ENCODE measurements around the gene AK5. TPM values are rescaled to one million over a fixed set of nuclear protein-coding genes. Genes with fewer than 3 reads are reported as not detected.

The AK5 gene
- total and polyA plus RNA-seq, 4 donors, result 14.7 to 76.0 (median 58.4) TPM

- Histone ChIP-seq H3K9me3 (ENCODE audit: control insufficient read depth, insufficient read depth, low read length) (no peaks in the 10 kb centered on the region), H3K27ac (ENCODE audit: low read depth, low read length) (no peak overlapping the region), H3K36me3 (ENCODE audit: control insufficient read depth, insufficient read depth, low read length) (no peaks in the 10 kb centered on the region), H3K27me3 (ENCODE audit: control insufficient read depth, insufficient read depth, low read length) (no peaks in the 10 kb centered on the region), H3K4me1 (ENCODE audit: control insufficient read depth, insufficient read depth, low read length) (no peaks in the 10 kb centered on the region), H3K4me3 (ENCODE audit: low read depth, low read length) (no peak overlapping the region)
- 75% methylated on average over 1 of the region's 3 CpGs for WGBS (ENCODE audit: insufficient coverage)
- no peak for DNase-seq (ENCODE audit: low read depth in 4 of 6, low spot score in 6 of 6)
Observed at GRCh38 chr1:77385551-77385950, 103.7 kb downstream of the AK5 start.

DNA sequence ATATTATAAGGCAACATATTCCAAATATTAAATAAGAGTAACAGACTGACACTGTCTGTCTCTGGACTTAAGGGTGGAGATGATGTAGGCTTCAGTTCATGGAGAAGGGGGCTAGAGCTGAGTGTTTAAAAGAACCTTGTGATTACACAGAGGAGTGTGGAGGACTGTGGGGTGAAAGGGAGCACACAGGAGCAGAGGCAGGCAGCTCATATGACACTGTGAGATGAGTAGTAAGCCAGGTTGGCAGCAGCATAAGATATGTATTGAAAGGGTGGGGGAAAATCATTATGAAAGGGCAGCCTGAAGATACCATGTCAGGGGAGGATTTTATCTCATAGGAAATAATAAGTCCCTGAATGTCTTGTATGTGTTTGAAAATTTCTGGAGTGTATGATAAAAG, 104.5 kb downstream of the AK5 start:
- Histone ChIP-seq H3K4me3 (ENCODE audit: low read depth, low read length) (no peak overlapping the region), H3K27ac (ENCODE audit: low read depth, low read length) (no peak overlapping the region), H3K27me3 (ENCODE audit: control insufficient read depth, insufficient read depth, low read length) (no peaks in the 10 kb centered on the region), H3K4me1 (ENCODE audit: control insufficient read depth, insufficient read depth, low read length) (no peaks in the 10 kb centered on the region), H3K9me3 (ENCODE audit: control insufficient read depth, insufficient read depth, low read length) (no peaks in the 10 kb centered on the region), H3K36me3 (ENCODE audit: control insufficient read depth, insufficient read depth, low read length) (no peaks in the 10 kb centered on the region)
- DNase-seq (ENCODE audit: low read depth in 4 of 6, low spot score in 6 of 6), result no peak

- Histone ChIP-seq H3K4me1 (ENCODE audit: control insufficient read depth, insufficient read depth, low read length) (no peaks in the 10 kb centered on the region), H3K27ac (ENCODE audit: low read depth, low read length) (no peak overlapping the region), H3K27me3 (ENCODE audit: control insufficient read depth, insufficient read depth, low read length) (no peaks in the 10 kb centered on the region), H3K9me3 (ENCODE audit: control insufficient read depth, insufficient read depth, low read length) (no peaks in the 10 kb centered on the region), H3K36me3 (ENCODE audit: control insufficient read depth, insufficient read depth, low read length) (no peaks in the 10 kb centered on the region), H3K4me3 (ENCODE audit: low read depth, low read length) (no peak overlapping the region)
- no peak for DNase-seq (ENCODE audit: low read depth in 4 of 6, low spot score in 6 of 6)
- WGBS (ENCODE audit: insufficient coverage), result no CpG with 5 or more reads among the region's 1 CpG
Observed at GRCh38 chr1:77387553-77387952, 105.7 kb downstream of the AK5 start.

DNA sequence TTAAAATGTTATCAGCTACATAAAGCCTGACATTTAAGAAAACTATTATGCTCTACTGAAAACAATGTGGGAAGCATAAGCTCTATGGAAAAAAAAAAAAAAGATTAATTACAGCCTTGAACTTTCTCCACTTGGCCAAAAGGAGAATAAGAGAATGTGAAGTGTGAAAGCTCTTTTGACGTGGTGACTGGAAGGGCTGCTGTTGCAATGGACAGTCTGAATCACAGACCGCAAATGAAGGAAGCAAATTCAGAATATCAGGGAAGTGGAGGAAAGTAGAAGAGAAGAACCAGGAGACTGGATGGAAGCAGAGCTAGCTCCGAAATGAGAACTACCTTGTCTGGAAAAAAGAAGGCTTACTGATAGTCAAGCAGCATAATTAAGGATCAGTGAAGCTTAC, 106.8 kb downstream of the AK5 start:
- no peaks in the 10 kb centered on the region for H3K36me3 ChIP-seq (ENCODE audit: control insufficient read depth, insufficient read depth, low read length)
- no peak for DNase-seq (ENCODE audit: low read depth in 4 of 6, low spot score in 6 of 6)
- H3K27ac ChIP-seq (ENCODE audit: low read depth, low read length), result no peak overlapping the region
- H3K4me1 ChIP-seq (ENCODE audit: control insufficient read depth, insufficient read depth, low read length), result no peaks in the 10 kb centered on the region
- no peaks in the 10 kb centered on the region for H3K9me3 ChIP-seq (ENCODE audit: control insufficient read depth, insufficient read depth, low read length)
- no peaks in the 10 kb centered on the region for H3K27me3 ChIP-seq (ENCODE audit: control insufficient read depth, insufficient read depth, low read length)
- WGBS (ENCODE audit: insufficient coverage), result 69% methylated on average over 3 of the region's 3 CpGs
- H3K4me3 ChIP-seq (ENCODE audit: low read depth, low read length), result no peak overlapping the region

DNA sequence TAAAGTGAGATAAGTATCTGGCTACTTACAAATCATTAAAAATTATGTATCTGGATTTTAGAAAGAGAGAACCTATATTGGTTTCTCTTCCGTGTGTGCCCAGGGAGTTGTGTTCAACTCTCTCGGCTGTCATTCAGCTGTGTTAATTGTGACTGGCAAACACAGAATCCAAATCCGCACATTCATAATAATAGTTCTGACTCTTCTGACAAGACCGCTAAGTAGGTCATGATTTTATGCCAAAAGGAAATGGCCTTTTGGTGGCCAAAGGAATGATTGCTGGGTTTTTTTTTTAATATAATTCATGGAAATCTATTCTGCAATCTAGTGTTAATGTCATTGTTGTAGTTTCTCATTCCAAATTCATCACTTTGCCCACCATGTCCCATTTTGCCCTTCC, 110.7 kb downstream of the AK5 start:
- no peak for DNase-seq (ENCODE audit: low read depth in 4 of 6, low spot score in 6 of 6)
- Histone ChIP-seq H3K4me1 (ENCODE audit: control insufficient read depth, insufficient read depth, low read length) (no peaks in the 10 kb centered on the region), H3K27ac (ENCODE audit: low read depth, low read length) (no peak overlapping the region)

GRCh38 chr1:77394166-77394565, 112.3 kb downstream of the AK5 start:
- WGBS (ENCODE audit: insufficient coverage), result no CpG with 5 or more reads among the region's 2 CpGs

More for the DNA sequence above, 110.7 kb downstream of the AK5 start:
- H3K4me3 ChIP-seq (ENCODE audit: low read depth, low read length), result no peak overlapping the region
- no peaks in the 10 kb centered on the region for H3K27me3 ChIP-seq (ENCODE audit: control insufficient read depth, insufficient read depth, low read length)
- H3K9me3 ChIP-seq (ENCODE audit: control insufficient read depth, insufficient read depth, low read length), result no peaks in the 10 kb centered on the region
- H3K36me3 ChIP-seq (ENCODE audit: control insufficient read depth, insufficient read depth, low read length), result no peaks in the 10 kb centered on the region
- WGBS (ENCODE audit: insufficient coverage), result no CpG with 5 or more reads among the region's 4 CpGs

DNA sequence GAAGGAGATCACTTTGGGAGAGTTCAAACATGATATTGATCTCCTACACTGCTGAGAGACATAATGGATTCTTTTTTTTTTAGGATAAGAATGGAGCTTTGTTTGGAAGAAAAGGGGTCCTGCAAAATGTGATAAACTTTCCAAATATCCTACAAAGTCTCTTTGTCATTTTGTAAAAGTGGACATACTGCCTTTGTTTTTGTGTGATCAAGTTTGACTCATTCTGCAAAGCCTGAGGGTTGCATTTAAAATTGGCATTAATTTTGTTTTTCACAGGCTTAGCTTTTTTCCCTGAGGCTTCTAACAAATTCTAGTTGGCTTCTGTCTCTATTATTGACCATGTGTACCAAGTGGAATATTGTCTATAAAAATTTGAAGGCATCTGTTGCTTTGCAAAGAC, 113.2 kb downstream of the AK5 start:
- Histone ChIP-seq H3K36me3 (ENCODE audit: control insufficient read depth, insufficient read depth, low read length) (no peaks in the 10 kb centered on the region), H3K4me1 (ENCODE audit: control insufficient read depth, insufficient read depth, low read length) (peaks cover 3% of the 10 kb centered on the region), H3K9me3 (ENCODE audit: control insufficient read depth, insufficient read depth, low read length) (no peaks in the 10 kb centered on the region), H3K27ac (ENCODE audit: low read depth, low read length) (no peak overlapping the region), H3K4me3 (ENCODE audit: low read depth, low read length) (no peak overlapping the region), H3K27me3 (ENCODE audit: control insufficient read depth, insufficient read depth, low read length) (no peaks in the 10 kb centered on the region)
- no peak for DNase-seq (ENCODE audit: low read depth in 4 of 6, low spot score in 6 of 6)

More at GRCh38 chr1:77394166-77394565, 112.3 kb downstream of the AK5 start:
- no peak for DNase-seq (ENCODE audit: low read depth in 4 of 6, low spot score in 6 of 6)
- no peak overlapping the region for H3K4me3 ChIP-seq (ENCODE audit: low read depth, low read length)
- no peaks in the 10 kb centered on the region for H3K9me3 ChIP-seq (ENCODE audit: control insufficient read depth, insufficient read depth, low read length)
- H3K27ac ChIP-seq (ENCODE audit: low read depth, low read length), result no peak overlapping the region
- H3K4me1 ChIP-seq (ENCODE audit: control insufficient read depth, insufficient read depth, low read length), result no peaks in the 10 kb centered on the region
- H3K27me3 ChIP-seq (ENCODE audit: control insufficient read depth, insufficient read depth, low read length), result no peaks in the 10 kb centered on the region
- no peaks in the 10 kb centered on the region for H3K36me3 ChIP-seq (ENCODE audit: control insufficient read depth, insufficient read depth, low read length)

GRCh38 chr1:77398152-77398551, 116.3 kb downstream of the AK5 start:
- Histone ChIP-seq H3K27ac (ENCODE audit: low read depth, low read length) (no peak overlapping the region), H3K27me3 (ENCODE audit: control insufficient read depth, insufficient read depth, low read length) (no peaks in the 10 kb centered on the region), H3K36me3 (ENCODE audit: control insufficient read depth, insufficient read depth, low read length) (no peaks in the 10 kb centered on the region), H3K4me3 (ENCODE audit: low read depth, low read length) (no peak overlapping the region), H3K4me1 (ENCODE audit: control insufficient read depth, insufficient read depth, low read length) (peaks cover 3% of the 10 kb centered on the region), H3K9me3 (ENCODE audit: control insufficient read depth, insufficient read depth, low read length) (no peaks in the 10 kb centered on the region)
- WGBS (ENCODE audit: insufficient coverage), result 21% methylated on average over 3 of the region's 3 CpGs
- DNase-seq (ENCODE audit: low read depth in 4 of 6, low spot score in 6 of 6), result peak in 2 of 6 donors; percentile 51 to 77

DNA sequence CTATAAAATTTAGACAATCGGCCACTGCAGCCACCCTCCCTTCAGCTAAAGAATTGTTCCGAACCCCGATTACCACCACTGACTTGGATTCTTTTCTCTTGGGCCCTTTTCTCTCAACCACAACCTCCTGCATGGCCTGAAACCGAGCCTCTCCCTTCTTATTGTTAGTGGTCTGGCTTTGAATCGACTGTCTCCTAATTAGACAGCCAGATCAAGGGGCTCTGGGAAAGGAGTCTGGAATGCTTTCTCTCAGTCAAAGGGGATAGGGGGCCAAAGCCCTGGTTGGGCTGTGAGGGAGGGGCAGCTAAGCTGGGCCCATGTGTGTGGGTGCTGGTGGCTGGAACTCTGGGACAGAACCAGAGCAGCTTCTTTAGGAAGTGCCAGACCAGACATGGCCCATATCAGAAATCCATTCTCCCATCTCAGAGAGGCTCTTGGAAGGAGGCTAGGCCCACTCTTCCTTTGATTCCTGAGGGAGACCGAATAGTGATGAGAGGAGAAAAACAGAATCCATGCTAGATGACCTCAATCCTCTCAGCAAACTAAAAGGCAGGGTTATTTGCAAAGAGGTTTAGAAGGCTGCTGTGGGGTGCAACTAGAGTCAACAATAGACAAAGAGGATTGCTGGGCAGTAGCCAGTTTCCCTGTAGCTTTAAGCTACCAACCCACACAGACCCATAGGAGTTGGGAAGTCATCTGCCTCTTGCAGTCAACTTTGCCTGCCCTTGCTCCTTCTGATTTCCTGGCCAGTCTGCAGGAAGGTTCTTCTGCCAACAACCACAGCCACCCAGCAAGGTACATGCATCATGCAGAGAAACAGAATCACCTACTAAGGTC, 117.6 kb downstream of the AK5 start:
- no CpG with 5 or more reads among the region's 6 CpGs for WGBS (ENCODE audit: insufficient coverage)
- Histone ChIP-seq H3K27ac (ENCODE audit: low read depth, low read length) (no peak overlapping the region), H3K27me3 (ENCODE audit: control insufficient read depth, insufficient read depth, low read length) (no peaks in the 10 kb centered on the region), H3K36me3 (ENCODE audit: control insufficient read depth, insufficient read depth, low read length) (no peaks in the 10 kb centered on the region), H3K4me1 (ENCODE audit: control insufficient read depth, insufficient read depth, low read length) (peaks cover 3% of the 10 kb centered on the region), H3K9me3 (ENCODE audit: control insufficient read depth, insufficient read depth, low read length) (no peaks in the 10 kb centered on the region), H3K4me3 (ENCODE audit: low read depth, low read length) (no peak overlapping the region)
- peak in 1 of 6 donors; percentile 17 for DNase-seq (ENCODE audit: low read depth in 4 of 6, low spot score in 6 of 6)

DNA sequence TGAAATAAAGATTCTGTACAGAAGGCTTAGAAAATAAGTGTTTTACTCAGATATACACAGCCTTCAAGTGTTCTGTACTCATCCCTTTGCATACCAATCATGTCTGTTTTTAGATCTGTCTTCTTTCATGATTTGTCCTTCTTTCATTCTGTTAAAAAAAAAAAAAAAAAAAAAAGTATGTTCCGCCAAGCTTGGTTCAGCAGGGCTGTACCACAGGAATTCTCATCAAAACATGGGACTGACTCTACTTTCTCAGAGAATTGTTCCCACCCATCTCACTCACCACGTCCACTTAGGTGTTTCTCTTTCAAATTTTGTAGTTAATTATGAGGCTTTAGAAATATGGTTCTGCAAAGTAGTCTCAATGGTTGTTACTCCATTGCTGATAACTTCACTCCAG, 119.0 kb downstream of the AK5 start:
- Histone ChIP-seq H3K27ac (ENCODE audit: low read depth, low read length) (no peak overlapping the region), H3K9me3 (ENCODE audit: control insufficient read depth, insufficient read depth, low read length) (no peaks in the 10 kb centered on the region), H3K4me3 (ENCODE audit: low read depth, low read length) (no peak overlapping the region), H3K36me3 (ENCODE audit: control insufficient read depth, insufficient read depth, low read length) (no peaks in the 10 kb centered on the region), H3K27me3 (ENCODE audit: control insufficient read depth, insufficient read depth, low read length) (no peaks in the 10 kb centered on the region), H3K4me1 (ENCODE audit: control insufficient read depth, insufficient read depth, low read length) (peaks cover 8% of the 10 kb centered on the region)
- no peak for DNase-seq (ENCODE audit: low read depth in 4 of 6, low spot score in 6 of 6)
- no CpG with 5 or more reads among the region's 2 CpGs for WGBS (ENCODE audit: insufficient coverage)
